ENCODE measurements around the gene FNDC4.
"Not testable (repeated sequence)": the region's sequence is repeated elsewhere in the genome, so short reads cannot be mapped to it uniquely, and the experiment has no call there.

The FNDC4 gene, protein sequence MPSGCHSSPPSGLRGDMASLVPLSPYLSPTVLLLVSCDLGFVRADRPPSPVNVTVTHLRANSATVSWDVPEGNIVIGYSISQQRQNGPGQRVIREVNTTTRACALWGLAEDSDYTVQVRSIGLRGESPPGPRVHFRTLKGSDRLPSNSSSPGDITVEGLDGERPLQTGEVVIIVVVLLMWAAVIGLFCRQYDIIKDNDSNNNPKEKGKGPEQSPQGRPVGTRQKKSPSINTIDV

DNA sequence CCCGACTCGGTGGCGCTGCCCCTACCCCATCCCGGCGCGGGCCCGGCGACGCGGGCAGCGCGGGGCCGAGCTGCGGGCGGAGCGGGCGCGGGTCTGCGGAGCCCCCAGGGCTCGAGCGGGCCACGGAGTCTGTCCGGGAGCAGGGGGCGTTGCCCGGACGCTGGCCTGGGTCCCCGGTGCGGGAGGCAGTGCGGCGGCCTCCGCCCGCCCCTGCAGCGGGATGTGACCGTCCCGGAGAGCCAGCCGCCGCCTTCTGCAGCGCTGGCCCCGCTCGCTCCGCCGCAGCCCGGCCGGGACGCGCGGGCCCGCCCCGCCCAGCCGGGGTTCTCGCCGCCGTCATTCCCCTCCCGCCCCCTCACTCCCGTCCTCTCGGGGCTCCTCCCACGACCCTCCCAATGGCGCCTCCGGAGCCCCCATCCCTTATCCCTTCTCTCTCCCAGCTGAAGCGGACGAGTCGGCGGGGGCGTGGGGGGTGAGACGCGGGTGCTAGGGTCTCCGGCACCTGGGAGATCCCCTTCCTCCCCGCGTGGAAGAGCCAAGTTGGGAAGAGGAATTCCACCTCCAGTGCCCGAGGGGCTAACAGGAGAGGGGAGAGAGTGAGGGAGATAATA is at the start of gene FNDC4:
TSS of gene FNDC4 (minus strand) at position 257 of the 611 bp plus-strand sequence. CDS start 521 bp downstream, outside the sequence.
- no peak for DNase-seq

DNA sequence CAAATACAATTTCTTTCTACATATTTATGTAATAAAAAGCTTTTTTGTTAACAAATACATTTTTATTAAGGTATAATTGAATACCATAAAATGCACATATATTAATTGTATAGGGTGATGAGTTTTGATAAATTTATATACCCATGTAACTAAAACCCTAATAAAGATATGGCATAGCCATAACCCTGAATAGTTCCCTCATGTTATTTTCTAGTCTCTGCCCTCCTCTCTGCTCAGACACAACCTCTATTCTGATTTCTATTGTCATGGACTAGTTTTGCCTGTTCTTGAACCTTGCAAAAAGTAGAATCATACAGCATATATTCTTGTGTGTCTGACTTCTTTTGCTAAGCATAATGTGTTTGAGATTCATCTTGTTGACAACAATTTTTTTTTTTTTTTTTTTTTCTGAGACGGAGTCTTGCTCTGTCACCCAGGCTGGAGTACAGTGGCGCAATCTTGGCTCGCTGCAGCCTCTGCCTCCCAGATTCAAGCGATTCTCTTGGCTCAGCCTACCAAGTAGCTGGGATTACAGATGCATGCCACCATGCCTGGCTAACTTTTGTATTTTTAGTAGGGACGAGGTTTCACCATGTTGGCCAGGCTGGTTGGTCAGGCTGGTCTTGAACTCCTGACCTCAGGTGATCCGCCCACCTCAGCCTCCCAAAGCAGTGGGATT is 49.3 kb upstream of the FNDC4 start:
- DNase-seq, result no peak

DNA sequence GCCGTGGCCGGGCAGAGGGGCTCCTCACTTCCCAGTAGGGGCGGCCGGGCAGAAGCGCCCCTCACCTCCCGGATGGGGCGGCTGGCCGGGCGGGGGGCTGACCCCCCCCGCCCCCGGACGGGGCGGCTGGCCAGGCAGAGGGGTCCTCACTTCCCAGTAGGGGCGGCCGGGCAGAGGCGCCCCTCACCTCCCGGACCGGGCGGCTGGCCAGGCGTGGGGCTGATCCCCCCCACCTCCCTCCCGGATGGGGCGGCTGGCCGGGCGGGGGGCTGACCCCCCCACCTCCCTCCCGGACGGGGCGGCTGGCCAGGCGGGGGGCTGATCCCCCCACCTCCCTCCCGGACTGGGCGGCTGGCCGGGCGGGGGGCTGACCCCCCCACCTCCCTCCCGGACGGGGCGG is 44.6 kb upstream of the FNDC4 start:
- DNase-seq, result not testable (repeated sequence)

DNA sequence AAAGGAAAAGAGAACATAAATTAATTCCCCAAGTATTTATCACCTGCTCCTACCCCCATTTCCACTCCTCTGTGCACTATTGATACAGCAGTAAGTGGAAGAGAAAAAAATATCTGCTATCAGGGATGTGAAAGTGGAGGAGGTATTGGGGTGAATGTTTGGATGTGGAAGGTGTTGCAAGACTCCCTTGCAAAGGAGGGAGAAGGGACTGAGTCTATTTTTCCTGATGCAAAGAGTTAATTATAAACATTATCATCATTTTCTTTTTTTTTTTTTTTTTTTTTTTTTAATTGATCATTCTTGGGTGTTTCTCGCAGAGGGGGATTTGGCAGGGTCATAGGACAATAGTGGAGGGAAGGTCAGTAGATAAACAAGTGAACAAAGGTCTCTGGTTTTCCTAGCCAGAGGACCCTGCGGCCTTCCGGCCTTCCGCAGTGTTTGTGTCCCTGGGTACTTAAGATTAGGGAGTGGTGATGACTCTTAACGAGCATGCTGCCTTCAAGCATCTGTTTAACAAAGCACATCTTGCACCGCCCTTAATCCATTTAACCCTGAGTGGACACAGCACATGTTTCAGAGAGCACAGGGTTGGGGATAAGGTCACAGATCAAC is 43.9 kb upstream of the FNDC4 start:
- not testable (repeated sequence) for DNase-seq

DNA sequence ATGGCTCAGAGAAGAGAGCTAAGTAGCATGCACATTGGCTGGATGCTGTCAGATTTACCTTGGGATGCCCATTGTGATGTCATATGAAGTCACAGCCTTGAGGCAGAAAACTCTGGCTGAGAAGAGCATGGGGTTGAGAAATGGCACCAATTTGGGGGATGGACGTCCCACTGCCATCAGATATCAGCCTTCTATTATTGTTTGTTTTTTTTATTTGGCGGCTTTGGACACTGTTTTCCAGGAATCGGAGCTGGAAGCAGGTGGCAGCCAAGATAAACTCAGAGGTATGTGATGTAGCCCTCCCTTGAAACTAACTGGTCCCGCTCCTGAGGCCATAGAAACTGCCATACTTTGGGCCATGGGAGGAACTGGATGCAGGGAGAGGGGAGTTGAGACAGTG is 42.3 kb upstream of the FNDC4 start:
- DNase-seq, result no peak

DNA sequence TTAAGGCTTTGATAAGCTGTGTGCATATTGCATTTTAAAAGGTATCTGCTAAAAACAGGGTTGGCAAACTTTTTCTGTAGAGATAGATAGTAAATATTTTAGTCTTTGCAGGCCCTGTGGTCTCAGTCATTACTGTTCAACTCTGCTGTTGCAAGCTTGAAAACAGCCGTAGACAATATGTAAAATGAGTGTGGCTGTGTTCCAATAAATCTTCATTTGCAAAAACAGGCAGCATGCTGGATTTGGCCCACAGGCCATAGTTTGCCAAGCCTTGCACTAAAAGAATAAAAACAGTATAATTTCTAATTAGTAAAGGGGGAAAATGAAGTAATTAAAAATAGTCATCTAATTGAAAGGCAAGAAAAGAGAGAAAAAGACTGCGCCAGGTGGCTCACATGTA is 37.0 kb upstream of the FNDC4 start:
- DNase-seq, result no peak

DNA sequence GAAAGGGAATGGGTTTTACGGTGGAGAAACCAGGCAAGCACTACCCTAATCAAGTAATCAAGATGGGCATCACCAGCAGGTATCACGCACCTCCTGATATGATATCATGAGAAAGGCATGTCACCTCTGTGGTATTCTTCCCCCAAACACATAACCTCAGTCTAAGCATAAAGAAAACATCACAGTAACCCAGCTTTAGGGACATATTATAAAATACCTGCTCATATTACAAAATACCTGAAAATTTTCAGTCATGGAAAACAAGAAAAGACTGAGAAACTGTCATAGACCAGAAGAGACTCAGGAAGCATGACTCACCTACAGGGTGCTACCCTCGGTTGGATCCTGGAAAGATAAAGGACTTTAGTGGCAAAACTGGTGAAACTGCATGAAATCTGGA is 32.2 kb upstream of the FNDC4 start:
- DNase-seq, result no peak

DNA sequence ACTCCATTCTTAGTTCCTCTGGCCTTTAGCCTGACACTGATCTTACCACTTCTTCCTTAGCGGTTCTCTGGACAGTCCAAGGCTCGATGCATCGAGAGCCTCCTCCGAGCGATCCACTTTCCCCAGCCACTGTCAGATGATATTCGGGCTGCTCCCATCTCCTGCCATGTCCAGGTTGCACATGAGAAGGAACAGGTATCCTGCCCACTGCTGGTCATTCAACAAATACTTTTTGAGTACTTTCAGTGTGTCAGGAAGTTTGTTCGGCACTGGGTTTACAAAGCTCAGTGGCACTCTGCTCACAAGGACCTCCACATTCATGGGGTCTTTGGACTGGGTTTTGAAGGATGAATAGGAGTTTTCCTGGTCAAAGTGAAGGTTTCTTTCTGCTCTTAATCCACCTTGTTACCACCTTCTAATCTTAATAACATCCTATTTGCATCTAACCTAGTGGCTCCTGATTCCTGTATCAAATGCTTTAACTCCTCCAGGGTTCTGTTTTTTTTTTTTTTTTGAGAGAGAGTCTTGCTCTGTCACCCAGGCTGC is 27.5 kb upstream of the FNDC4 start:
- no peak for DNase-seq

DNA sequence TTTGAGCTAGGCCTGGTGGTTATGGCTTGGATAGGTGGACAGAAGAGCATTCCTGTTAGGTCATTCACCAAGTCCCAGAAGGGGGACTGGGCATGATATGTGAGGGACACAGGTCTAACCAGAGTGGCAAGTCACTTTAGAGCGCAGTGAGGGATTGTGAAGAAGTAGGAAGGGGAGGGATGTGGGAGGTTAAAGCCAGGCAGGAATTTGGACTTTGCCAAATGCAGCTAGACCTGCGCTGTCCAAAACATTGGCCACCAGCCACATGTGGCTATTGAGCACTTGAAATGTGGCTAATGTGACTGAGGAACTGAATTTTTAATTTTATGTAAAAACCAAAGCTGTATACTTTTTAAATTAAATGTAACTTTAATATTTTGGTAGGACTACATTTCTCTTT is 25.3 kb upstream of the FNDC4 start:
- no peak for DNase-seq

DNA sequence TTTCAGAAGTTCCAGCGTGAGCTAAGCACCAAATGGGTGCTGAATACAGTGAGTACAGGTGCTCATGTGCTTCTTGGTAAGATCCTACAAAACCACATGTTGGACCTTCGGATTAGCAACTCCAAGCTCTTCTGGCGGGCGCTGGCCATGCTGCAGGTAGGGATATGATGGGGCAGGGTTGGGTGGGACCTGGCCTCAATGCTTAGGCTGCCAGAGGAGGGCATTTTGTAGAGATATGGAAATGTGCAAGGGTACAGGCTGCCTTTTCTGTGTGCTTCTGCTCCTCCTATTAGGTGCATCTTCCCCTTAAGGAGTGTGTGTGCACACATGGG is 23.7 kb upstream of the FNDC4 start:
- no peak for DNase-seq

DNA sequence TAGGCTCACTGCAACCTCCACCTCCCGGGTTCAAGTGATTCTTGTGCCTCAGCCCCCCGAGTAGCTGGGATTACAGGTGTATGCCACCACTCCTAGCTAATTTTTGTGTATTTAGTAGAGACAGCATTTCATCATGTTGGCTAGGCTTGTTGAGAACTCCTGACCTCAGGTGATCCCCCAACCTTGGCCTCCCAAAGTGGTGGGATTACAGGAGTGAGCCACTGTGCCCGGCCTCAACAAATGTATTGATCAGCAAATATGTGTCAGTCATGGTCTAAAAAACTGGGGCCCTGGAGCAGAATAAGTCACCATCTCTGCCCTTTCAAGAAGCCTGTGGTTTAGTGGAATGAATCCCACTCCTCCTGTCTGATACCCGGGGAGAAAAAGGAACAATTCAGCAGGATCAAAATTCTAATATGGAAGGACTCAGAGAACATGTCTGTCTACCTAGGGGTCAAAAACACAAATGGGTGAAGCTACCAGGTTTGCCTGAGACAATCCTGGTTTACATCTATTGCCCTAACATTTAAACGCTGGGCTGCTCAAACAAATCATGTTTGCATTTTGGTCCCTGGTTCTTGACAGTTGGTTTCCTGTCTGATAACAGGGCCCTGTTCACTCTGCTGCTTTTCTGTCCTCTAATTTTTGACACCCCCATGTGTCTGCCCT is 23.2 kb upstream of the FNDC4 start:
- DNase-seq, result no peak

DNA sequence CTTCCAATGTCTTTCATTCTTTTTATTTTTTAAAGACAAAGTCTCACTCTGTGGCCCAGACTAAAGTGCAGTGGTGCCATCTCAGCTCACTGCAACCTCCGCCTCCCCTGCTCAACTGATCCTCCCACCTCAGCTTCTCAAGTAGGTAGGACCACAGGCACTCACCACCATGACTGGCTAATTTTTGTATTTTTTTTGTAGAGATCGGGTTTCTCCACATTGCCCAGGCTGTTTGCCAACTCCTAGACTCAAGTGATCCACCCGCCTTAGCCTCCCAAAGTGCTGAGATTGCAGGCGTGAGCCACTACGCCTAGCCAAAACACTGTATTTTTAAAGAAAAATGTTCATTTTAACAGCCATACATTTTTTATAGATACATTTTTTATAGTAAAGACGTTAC is 14.3 kb upstream of the FNDC4 start:
- no peak for DNase-seq

DNA sequence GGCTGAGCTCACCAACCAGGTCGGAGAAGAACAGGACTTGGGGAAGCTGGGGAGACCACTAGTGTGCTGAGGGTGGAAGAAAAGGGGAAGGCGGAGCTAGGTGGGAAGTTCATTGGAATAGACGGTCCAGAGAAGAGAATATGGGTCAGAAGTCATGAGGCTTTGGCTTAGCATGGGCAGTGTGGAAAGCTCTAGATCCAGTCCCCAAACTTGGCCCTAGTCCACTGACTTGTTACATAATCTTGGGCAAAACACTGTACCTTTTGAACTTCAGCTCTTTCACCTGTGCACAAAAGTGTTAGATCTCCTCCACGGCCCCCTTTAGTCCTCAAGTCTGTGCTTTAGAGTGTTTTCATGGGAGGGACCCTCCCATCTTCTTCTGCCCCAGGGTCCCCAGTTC is 12.3 kb upstream of the FNDC4 start:
- no peak for DNase-seq

DNA sequence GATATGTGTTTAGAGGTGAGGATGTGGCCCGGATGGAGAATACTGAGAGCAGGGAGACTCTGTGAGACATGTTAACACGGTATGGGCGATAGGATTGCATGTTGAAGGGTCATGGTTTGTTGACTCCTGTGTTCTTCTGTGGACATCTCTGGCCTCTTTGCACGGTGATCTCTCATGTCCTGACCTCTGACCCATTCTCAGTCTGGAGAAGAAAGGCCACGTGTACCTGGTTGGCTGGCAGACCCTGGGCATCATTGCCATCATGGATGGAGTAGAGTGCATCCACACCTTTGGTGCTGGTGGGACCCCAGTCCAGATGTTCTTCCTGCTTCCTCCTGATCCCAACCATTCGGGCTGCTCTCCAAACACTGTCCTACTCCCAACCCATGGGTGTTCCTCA is 11.6 kb upstream of the FNDC4 start:
- DNase-seq, result no peak

DNA sequence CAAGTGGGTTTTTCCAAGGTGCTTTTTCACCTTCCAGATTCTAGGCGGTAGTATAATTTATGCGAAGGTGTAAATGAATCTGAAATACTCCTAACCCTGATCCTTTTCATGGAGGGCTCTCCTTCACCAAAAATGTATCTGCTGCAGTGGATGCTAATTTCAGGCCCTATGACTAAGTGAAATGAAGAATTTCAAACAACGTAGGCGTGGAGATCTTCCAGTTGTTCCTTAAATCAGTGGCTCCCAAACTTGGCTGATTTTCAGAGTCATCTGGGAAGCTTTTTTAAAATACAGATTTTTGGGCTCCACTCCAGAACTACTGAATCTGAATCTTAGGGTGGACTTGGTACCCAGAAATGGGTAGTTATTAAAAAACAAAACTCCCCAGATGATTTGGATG is 7.1 kb upstream of the FNDC4 start:
- no peak for DNase-seq

DNA sequence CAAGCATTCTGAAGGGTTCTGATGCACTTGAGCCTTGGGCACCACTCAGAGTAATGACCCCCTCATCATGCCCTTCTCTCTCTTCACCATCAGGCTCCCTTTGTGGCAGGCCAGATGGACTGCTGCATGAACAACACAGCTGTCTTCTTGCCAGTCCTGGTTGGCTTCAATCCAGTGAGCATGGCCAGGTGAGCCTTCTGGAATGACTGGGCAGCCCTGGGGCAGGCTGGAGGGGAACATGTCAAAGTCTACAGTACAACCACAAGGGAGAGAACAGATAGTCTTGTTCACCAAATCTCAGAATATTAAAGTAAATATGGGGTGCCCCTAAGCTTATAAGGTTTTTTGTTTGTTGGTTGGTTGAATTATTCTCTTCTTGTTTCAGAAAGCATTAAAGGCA is 6.0 kb upstream of the FNDC4 start:
- no peak for DNase-seq

DNA sequence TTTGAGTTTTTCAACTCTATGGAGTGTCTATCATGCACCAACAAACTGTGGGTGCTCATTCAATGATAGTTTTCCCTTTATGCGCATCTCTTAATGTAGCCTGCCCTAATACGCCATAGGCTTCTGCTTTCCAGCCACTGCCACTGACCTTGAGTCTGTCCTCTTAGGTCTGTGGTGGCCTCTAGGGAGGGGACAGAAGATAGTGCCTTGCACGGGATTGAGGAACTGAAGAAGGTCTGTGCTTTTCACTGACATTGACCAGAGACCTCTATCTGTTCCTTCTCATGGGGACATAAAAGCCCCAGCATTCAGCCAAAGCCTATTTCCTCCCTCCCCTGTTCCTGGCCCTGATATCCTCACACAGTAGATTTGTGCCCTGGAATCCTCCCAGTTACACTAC is 4.0 kb upstream of the FNDC4 start:
- DNase-seq, result no peak

DNA sequence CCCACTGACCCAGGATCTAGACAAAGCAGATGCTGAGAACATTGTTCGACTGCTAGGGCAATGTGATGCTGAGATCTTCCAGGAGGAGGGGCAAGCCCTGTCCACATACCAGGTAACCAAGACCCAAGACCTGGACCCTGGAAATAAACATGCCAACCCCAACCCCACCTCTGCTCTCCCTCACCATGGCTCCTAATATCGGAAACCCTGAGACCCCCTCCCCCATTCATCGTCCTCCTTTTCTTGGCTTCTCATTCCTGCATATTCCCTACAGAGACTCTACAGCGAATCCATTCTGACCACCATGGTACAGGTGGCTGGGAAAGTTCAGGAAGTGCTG is 2.3 kb upstream of the FNDC4 start:
- no peak for DNase-seq

DNA sequence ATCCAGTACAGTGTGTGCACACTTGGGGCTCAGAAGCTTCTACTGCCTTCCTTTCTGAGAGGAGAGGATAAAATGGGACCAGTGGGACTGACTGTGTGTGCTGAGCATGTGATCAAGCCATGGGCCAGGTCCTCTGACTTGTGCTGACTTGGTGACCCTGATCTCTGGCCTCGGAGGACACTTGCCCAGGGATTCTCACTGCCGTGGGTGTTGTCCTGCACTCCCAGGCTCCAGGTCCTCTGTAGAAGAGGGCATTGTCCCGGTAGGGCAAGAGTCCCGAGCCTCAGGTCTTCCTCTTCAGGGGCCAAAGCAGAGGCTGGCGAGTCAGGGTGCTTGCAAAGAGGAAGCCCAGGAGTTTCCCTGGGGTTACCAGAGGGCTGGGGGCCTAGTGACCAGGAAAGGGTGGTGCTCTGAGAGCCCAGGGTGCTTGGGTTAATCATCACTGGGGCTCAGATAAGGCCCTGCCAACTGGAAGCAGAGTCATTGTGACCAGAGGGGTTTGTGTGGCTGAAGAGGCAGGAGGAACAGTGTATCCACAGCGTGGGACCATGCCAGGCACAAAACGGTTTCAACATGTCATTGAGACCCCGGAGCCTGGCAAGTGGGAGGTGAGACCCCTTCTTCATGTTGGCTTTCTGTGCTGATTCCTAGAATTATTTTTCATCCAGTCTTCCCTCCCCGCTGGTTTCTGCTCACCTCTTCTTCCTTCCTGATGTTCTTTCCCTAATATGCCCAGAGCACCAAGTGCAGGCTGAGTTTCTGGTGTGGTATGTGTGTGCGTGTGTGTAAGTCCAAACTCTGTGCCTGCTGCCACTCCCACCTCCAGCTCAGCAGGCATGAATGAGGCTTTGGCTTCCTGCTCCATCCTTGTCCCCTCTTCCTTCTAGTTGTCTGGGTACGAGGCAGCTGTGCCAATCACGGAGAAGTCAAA is 1.6 kb upstream of the FNDC4 start, which contains the start of gene GCKR:
TSS of gene GCKR (plus strand) at position 483 of the 931 bp plus-strand sequence. CDS start at position 549, 66 bp downstream.
- DNase-seq, result no peak

DNA sequence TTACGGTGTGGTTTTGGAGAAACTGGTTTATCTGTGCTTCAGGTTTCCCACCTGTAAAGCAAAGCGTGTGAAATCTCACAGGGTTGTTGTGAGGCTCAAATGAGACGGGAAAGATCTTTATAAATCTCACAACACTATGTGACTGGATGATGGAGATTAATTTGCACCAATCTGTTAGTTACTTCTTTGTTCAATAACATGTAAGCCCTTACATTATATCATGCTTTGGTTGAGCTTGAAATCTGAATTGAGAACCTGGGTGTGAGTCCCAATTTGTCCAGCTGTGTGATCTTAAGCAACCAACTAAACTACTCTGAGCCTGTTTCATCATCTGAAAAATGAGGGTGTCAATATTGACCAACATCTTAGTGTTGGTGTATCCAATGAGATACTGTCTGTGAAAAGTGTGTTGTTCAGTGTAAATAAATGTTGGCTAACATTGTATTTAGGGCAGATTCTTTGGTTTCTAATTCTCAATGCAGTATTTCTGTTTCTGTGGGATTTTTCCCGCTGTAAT is 898 bp upstream of the FNDC4 start:
- DNase-seq, result no peak

DNA sequence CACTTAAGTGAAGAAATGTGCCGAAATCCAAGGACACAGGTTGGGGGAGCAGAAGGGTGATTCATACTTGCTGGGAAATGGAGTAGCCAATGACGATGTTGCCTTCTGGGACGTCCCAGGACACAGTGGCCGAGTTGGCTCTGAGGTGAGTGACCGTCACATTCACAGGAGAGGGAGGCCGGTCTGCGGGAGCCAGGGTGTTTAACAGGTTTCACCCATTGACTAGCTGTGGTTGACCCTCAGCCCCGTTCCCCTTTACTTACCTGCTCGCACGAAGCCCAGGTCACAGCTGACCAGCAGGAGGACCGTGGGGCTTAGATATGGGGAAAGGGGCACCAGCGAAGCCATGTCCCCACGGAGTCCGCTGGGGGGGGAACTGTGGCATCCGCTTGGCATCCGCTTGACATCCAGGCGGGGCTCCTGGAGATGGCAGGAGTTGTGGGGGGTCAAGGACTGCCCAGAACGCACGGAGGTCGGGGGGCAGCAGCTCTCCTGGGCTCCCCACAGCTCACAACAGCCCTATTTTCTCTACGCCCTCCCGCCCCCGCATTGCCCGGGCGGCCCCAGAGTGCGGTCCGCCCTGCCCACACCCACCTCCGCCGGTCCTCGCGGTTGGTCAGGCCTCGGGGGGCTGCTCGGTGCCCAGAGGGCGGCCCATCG is 586 bp downstream of the FNDC4 start:
- DNase-seq, result no peak

DNA sequence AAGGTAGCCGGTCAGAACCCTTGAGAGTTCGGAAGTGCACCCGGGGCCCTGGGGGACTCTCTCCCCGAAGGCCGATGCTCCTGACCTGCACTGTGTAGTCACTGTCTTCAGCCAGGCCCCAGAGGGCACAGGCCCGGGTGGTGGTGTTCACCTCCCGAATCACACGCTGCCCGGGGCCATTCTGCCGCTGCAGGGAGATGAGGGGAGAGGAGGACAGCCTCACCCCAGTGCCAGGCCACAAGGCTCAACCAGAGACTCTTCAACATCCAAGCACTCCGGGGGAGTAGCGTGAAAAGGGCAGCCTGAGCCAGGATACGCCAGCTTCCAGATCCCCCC is 1.1 kb downstream of the FNDC4 start:
- DNase-seq, result no peak
